Hematopoietic multipotent progenitor cell treated with erythropoietin and hydrocortisone succinate and interleukin-3 and kit ligand, for 6 days (in vitro differentiated cells): ENCODE data around the gene PAH.
"Not testable (repeated sequence)": the region's sequence is repeated elsewhere in the genome, so short reads cannot be mapped to it uniquely, and the experiment has no call there.

Experiments used
- DNase-seq: peaks from one replicate; pipeline ENCODE4 v3.0.0-alpha.2; 2015

PAH gene

DNA sequence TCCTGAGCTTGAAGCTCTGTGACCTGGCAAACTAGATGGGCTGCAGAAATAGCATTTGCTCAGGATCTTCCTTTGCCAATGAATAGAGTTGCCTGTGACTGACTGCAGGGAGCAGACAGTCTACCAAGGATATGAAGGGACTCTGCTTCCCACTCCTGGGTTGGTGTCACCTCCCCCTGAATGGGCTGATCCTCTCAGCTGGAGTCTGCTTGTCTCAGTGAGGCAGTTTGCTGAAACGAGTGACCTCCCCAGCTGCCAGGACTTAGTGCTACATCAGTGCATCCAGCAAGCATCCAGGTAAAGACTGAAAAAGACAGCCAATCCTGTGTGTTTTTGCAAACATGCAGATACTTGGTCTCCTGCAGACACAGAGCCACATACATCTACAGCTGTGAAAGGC is 28.5 kb downstream of the PAH start:
- no peak for DNase-seq

DNA sequence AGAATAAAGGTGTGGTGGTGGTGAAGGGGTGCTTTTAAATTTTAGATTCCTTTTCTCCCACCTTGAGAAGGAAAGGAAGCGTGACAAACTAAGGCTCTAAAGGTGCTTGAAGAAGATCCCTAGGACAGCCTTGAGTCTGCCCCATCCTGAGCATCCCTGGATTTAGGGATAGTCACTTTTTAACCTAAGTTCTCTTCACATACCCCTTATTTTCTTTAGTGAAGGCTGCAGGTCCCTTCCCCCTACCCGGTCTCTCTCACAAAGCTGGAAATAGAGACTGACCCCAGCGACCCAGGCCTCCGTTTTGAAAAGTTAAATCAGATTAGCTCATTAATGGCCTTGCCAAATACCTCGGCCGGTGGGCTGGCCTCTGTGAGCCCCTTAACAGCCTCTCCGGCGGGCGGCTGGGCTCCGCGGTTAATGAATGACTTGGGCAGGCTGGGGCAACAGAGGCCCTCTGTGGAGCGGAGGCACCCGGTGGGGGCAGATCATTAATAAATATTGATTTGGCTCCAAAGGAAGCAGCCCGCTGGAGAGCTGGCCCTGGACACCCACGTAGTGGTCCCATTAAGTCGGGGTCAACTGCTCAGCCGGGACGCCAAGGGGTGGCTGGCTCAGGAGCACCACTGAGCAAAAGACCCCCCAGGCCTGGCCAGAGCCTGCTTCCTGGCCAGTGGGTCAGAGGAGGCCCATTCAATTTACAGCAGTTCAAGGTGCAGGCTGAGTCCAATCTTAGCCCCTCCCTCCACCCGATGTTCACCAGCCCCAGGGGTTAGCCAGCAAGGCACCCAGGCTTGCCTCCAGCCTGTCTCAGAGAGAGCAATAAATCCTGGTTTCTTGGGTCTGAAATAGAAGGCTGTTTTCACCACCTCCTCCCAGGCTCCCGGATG is 31.8 kb downstream of the PAH start:
- no peak for DNase-seq

DNA sequence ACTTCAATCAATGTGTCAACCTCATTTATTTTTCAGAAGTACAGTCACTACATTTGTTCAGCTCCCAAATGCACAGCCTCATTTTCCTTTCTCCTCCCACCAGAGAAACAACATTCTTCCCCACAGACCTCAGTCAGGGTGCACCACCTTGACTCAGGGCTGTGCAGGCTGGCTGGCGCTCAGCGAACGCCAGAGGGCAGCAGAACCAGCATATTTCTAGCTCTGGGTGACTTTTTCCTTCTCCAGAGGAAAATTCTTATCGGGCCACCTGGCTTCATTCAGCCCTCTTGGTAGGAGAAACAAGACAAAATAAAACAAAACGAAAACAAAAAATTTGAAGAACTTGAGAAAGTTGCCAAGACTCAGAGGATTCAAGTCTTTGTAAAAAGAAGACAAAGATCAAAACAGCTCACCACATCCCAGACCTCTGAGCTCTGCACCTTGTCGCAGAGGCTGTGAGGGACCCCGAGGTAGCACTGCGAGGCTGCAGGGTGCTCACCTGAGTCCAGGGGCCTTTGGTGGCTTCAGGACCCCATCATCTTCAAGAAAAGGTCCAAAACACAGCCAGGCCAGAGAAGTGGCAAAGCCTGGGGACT is 33.7 kb downstream of the PAH start:
- peak; percentile 50 for DNase-seq

DNA sequence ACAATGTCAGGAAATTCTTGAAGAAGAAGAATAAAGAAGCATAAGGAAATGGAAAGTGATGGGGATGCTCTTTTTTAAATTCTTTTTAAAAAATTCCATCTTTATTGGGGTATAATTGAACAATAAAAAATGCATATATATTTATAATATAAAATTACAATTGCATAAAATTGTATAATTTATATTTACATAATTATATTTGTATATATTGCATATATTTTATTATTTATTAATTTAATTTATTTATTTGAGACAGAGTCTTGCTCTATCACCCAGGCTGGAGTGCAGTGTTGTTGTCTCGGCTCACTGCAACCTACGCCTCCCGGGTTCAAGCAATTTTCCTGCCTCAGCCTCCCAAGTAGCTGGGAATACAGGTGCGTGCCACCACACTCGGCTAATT is 36.3 kb downstream of the PAH start:
- no peak for DNase-seq

DNA sequence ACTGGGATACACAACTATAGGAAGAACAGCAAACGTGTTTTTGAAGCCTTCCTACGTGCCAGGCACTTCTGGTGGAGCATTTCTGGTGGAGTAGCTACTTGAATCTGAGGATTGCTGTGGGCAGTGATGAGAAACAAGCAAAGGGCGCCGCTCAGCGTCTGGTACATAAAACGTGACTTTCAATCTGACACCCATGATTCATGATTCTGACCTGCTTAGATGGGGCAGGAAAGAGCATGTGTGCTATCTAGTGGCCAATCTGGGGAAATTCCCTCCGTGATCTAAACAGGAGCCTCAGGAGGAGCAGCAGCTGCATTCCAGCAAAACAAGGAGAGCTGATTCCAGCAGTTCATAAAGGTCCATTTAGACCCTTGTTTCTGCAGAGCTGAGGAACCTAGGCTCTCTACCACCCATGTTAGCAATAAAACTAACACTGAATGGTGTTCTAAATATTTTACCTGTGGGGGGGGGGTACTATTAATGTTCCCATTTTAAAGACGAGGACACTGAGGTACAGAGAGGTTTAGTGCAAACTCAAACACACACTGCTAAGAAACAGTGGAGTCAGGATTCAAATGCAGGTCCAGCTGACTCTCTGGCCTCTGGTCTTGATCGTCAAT is 37.8 kb downstream of the PAH start:
- DNase-seq = peak; percentile 10

DNA sequence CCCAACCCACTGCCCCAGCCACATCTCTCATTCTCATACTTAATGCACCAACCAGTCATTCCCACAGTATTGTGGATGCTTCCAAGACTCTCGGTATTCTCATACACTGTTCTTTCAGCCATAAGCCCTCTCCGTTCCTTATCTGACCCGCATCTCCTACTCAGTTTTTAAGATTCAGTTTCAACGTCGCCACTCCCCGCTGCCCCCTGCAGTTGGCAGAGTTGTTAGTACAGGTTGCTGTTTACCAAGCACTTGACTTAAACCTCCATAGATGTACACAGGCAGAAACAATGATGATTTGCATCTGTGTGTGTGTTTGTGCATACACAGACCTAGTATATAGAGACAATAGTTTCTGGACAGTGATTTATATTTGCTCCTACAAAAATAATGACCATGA is 40.2 kb downstream of the PAH start:
- DNase-seq = no peak

DNA sequence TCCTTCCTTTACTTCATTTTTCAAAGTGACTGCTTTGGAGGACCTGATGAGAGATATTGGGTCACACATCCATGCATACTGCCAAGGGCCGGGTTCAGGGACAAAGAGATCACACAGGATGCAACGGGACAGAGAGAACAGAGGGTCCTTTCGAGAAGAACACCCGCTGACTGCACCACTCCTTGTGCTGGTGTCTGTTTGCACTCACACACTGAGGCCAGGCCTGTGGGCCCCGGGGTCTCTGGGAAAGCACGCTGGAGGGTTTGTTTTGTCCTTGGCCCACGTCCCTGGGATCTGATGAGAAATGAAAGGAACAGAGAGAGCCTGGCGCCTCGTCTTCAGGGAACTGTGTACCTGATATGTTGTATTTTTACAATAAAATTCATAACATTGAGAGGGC is 42.2 kb downstream of the PAH start:
- DNase-seq = no peak

DNA sequence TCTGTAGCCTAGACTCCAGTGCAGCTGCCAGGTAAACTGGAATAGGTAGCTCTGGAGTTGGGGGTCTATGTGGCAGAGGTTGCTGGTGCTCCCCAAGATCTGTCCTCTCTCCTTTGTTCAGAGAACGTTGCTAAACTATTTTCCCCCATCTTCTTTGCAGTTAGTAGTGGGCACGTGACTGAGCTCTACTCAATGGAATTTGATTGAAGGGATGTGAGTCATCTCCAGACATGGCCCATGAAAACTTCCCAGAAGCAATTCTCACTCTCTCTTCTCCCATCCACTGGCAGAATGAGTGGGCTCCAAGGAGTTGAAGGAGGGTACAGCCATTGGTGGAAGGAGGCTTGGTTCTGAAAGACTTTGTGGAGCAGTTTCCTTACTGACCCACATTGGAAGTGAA is 44.0 kb downstream of the PAH start:
- no peak for DNase-seq

DNA sequence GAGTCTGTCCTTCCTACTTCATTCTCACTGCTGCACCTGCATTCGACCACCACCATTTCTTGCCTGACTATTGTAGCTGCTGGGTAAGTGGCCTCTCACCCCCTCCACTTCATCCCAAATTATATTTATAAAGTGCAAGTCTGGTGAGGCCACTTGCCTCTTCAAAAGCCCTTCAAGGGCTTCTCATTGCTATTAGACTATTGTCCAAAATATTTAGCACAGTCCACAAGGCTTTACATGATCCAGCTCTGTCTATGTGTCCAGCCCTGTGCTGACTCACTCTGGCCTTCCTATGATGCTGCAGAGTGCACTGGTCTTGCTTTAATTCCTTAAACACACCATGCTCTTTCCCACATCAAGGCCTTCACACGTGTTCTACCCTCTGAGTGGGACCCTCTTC is 46.0 kb downstream of the PAH start:
- no peak for DNase-seq

DNA sequence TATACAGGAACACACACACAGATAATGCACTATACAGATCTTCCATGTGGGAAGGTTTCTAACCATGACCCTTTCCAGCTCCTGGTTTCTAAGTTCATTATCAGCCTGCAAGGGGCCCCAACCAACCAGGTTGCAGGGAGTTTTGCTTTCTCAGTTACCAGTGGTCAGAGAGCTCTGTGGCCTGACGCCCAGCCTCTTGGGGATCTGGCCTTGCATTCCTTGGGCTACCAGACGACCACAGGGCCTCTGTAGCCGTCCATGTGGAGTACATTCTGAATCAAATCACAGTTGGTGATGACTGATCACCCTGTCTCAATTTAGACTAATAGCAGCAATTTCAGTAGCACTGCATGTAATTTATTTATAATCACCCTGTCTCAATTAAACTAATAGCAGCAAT is 47.5 kb downstream of the PAH start:
- no peak for DNase-seq

DNA sequence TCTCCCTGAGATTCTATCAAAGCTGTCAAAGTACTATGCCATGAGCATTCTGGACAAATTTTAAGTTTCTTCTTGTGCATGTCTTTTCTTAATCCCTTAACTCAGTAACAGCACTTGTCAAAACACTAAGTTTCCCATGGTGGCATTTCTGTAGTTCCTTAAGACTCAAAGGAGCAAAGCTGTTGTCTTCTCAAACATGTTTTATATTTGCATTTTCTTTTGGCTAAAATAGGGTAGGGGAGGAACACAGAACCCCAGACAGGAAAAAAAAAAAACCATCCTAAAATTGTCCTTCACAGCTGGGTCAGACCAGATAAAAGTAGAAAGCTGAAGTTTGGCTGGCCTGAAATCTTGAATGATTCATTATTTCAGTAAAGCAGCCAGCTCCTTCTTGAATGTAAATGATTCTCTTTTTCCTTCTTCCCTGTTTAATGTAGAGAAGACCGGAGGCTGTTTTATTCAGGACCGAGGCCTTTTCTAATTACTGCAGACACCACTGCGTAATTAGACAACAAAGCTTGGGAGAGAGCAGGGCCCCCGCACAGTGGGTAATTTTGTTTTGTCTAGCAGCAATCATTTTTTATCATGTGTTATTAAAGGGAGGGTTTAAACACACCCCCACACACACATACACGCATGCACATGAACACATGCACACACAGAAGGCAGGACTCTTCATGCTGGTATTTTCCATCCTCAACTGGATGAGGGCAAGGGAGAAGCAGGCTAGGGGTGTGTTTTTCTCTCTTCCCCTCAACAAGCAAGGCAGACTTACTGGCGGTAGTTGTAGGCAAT is 51.0 kb downstream of the PAH start:
- no peak for DNase-seq

DNA sequence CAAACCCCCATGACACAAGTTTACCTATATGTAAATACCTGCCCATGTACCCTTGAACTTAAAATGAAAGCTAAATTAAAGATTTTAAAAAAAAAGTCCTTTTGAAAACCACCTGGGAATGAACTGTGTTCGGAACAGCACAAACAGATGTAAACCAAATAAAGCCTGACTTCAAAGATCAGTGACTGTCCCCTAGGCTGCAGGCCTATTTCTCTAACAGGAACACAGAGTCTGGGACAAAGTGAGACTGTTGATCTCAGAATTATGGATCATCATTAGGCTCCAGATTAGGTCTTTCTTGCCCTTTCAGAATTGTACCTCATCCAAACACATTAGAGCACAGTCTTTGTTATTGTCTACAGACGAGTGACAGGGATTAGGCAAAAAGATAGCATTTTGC is 54.6 kb downstream of the PAH start:
- DNase-seq = no peak

DNA sequence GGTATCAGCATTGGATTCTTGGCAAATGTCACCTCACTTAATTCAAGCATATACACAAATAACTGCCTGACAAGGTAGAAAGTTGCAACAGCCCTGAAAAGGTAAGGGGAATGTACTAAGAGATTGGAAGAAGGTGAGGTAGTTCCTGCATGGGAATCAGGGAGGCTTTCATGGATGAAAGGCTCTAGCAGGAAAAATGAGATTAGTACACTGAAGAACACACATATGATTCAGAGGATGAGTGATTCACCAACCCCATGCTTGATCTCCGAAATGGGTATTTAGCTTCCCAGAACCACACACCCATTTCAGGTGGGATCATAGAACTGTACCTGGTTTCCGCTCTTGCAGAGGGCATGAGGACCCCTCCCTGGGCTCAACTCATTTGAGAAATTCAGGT is 65.8 kb downstream of the PAH start:
- no peak for DNase-seq

DNA sequence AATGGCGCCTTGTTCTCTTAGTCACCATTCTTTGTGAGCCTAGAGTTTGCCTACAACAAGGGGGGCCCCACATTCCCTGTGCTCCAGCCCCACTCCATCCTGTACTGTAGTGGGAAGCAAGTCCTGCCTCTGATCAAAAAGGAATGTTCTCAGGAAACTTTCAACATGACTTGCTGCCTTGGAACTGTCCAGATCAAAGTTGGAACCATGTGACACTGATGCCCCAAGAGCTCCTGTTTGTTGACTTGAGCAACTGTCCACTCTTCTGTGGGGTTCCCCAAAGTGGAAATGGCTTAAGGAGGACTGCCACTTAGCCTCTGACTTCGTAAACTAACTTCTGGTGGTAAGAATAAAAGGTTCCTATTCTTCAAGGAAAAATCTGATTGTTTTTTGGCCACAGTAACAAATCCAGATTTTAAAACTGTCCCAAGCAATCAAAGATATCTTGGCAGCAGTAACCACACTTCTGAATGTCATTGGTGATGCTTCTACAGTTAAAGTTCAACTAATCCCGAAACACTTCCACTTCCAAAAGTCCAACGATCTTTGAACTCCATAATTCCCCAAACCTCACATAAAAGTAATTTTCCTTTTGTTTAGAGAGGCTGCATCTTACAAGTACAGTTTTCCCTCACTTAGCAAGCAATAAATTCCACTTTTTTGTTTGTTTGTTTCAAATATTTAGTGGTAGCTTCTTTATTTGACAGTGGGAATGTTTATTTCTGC is 67.2 kb downstream of the PAH start:
- DNase-seq = no peak

DNA sequence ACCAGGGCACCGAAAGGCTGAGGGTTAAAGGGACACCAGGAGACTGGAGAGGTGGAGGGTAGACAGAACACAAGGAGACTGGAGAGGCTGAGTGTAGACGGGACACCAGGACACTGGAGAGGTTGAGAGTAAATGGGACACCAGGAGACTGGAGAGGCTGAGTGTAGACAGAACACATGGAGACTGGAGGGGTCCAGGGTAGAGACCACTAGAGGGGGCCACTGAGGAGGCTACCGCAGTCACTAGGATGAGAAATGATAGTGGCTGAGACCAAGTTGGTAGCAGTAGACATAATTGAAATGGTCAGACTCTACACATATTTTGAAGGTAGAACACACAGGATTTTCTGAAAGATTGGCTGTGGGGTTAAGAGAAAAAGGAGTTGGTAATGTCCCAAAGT is 68.2 kb downstream of the PAH start:
- DNase-seq = no peak

DNA sequence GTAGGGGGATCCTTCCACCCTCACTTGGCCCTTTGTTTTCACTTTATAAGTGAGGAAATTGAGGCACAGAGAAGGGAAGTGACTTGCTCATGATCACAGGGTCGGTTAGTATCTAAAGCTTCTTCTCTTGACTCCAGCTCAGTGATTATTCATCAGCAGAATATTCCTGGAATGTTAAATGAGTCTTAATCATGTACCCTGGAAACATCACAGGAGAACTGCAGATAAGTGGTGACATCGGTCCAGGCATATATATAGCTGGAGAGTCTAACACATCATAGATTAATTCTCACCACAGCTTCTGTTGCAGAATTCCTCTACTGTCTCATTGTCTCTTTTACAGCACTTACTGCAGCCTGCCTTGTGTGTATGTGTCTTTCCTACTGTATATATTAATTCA is 69.9 kb downstream of the PAH start:
- no peak for DNase-seq

DNA sequence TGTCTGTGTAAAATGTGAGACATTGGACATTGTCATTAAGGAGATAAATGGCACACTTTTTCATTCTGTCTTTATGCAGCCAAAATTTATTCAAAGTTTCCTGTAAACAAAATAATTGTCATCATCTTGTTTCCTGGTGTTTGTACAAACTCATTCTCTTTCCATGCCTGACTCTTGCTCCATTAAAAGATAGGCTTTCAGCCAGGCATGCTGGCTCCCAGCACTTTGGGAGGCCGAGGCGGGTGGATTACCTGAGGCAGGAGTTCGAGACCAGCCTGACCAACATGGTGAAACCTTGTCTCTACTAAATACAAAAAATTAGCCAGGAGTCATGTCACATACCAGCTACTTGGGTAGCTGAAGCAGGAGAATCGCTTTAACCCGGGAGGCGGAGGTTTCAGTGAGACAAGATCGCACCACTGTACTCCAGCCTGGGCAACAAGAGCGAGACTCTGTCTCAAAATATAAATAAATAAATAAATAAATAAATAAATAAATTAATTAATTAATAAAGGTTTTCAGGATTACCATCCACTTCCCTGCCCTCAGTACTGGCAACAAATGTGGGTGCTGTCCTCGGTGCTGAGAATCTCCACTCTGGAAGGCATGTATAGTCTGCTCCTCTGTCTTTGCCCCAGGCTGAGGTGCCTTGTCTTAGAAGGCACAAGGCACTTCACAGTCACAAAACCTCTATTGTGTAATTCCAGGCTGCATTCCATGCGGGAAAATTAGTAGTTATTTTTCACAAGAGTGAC is 83.2 kb downstream of the PAH start:
- DNase-seq = peak; percentile 5

DNA sequence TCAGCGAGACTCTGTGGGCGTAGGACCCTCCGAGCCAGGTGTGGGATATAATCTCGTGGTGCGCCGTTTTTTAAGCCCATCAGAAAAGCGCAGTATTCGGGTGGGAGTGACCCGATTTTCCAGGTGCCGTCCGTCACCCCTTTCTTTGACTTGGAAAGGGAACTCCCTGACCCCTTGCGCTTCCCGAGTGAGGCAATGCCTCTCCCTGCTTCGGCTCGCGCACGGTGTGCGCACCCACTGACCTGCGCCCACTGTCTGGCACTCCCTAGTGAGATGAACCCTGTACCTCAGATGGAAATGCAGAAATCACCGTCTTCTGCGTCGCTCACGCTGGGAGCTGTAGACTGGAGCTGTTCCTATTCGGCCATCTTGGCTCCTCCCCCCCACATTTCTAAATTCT is 84.2 kb downstream of the PAH start:
- DNase-seq = not testable (repeated sequence)

DNA sequence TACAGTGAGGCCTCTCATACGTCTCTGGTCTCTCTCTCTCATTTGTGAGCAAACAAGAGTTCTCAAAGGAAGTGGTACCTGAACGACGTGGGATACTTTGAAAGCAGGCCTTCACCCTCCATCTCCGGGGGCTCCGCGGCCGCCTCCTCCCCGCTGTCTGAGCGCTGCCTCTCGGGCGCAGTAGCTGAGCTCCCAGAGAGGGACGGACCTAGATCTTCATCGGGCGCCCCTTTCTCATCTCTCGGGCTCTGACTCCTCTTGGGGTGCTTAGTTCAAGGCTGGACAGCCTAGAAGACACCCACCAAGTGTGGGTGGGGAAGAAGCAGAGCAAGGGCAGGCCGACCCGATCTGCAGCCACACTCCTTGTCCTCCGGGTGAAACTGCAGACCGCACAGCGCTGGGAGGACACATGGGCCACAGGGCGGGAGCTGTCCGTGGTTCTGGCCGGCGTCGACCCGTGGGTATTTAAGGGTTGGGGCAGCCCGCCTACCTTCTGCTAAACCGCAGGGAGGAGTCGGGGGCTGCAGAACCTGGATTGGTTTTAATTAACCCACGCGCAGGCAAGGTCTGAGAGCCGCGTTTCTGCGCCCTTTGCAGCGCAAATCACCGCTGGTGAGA is 92.7 kb downstream of the PAH start:
- peak; percentile 49 for DNase-seq

DNA sequence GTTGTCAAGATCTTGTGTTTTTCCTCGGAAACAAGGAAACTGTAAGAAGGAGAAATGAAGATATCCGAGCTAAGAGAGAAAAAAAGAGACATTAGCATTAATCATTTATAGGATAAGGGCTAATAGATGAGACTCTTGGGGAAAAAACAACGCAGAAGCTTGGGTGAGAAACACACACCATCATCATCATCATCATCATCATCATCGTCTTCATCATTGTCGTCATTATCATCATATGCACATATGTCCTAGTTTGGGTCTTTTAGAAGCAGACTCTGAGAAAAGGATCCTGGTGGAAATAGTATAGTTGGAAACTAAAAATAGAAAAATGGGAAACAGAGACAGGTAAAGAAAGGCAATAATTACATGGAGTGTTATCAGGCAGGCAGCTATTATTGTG is 95.9 kb downstream of the PAH start:
- DNase-seq = no peak

DNA sequence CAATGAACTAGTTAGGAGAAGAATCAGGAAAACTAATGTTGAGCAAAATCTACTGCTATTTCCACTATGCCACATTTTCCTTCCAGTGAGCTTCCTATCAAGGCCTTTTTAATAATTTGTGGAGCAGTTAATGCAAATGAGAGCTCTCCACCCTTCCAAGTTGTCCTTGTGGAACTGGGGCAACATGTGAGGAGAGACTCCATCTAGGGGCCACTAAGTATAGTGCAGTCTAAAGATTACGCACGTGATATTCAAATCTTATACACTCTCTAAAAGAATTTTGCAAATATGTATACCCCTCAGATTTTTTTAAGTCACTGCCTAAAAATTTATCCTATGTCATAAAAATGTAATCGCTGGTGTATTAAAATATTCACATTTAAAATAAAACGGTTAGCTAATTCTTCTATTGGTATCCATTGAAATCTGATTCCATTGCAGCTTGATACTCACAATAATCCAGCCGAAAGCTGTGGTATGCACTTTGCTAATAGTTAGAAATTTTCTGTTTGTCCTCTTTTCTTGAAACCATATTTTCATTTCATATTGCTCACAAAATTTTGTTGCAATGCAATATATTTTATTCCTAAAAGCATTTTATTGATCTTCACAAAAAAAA is 100.1 kb downstream of the PAH start:
- peak; percentile 60 for DNase-seq
